Measurements from ENCODE around the gene POLQ.
"Not testable (repeated sequence)": the region's sequence is repeated elsewhere in the genome, so short reads cannot be mapped to it uniquely, and the experiment has no call there.

GRCh38 chr3:121398051-121398450 lies 147.7 kb downstream of the POLQ start:
- not testable (repeated sequence) for TF ChIP-seq EZH2 (IDR thresholded peaks at IDR 0.05; ENCODE audit: insufficient read depth, poor library complexity, severe bottlenecking); EZH2phosphoT487 (IDR thresholded peaks at IDR 0.05; ENCODE audit: insufficient read depth, low read depth)

All from GM23248 (cell line).